Mesendoderm (in vitro differentiated cells): ENCODE data around the gene CCL15.
"Not testable (repeated sequence)": the region's sequence is repeated elsewhere in the genome, so short reads cannot be mapped to it uniquely, and the experiment has no call there.

Source experiments
- DNase-seq: peaks from one replicate; pipeline ENCODE4 v3.0.0; 2013
- H2AK5ac ChIP-seq: 2 replicates; pipeline ENCODE4 v1.6.1; 2013; ENCODE audit warnings: low read length, inconsistent platforms
- H2BK120ac ChIP-seq: 2 replicates; pipeline ENCODE4 v1.6.1; 2013; ENCODE audit warnings: low read depth, mild to moderate bottlenecking, low read length, moderate library complexity, mixed read lengths
- H2BK15ac ChIP-seq: replicated peaks from 2 replicates; pipeline ENCODE4 v1.6.1; 2013; ENCODE audit warnings: low read depth, mild to moderate bottlenecking, moderate library complexity
- H2BK5ac ChIP-seq: 2 replicates; pipeline ENCODE4 v1.6.1; 2013; ENCODE audit warnings: low read length, inconsistent platforms
- H3K18ac ChIP-seq: 2 replicates; pipeline ENCODE4 v1.6.1; 2013; ENCODE audit warnings: mild to moderate bottlenecking, low read length, mixed read lengths
- H3K23ac ChIP-seq: one replicate; pipeline ENCODE4 v1.6.1; 2013; ENCODE audit warnings: low read length
- H3K27ac ChIP-seq: 2 replicates; pipeline ENCODE4 v1.5.1; 2013; ENCODE audit warnings: low read depth, mild to moderate bottlenecking, inconsistent platforms, low read length, moderate library complexity
- H3K27me3 ChIP-seq: 2 replicates; pipeline ENCODE4 v1.6.1; 2013; ENCODE audit warnings: low read length, control low read depth, mild to moderate bottlenecking, inconsistent platforms; ENCODE audit not compliant: insufficient read depth, poor library complexity
- H3K36me3 ChIP-seq: 2 replicates; pipeline ENCODE4 v1.6.1; 2013; ENCODE audit warnings: low read length, inconsistent platforms; ENCODE audit not compliant: control insufficient read depth, insufficient read depth
- H3K4ac ChIP-seq: one replicate; pipeline ENCODE4 v1.6.1; 2013; ENCODE audit warnings: low read depth, mild to moderate bottlenecking, low read length, moderate library complexity
- H3K4me1 ChIP-seq: 2 replicates; pipeline ENCODE4 v1.6.1; 2013; ENCODE audit warnings: low read depth, low read length, inconsistent platforms; ENCODE audit not compliant: control insufficient read depth
- H3K4me2 ChIP-seq: 2 replicates; pipeline ENCODE4 v1.6.1; 2013; ENCODE audit warnings: low read length
- H3K4me3 ChIP-seq: 2 replicates; pipeline ENCODE4 v1.5.1; 2013; ENCODE audit warnings: mild to moderate bottlenecking, low read length
- H3K56ac ChIP-seq: one replicate; pipeline ENCODE4 v1.6.1; 2013; ENCODE audit warnings: low read length
- H3K79me1 ChIP-seq: 2 replicates; pipeline ENCODE4 v1.6.1; 2013; ENCODE audit warnings: low read length, inconsistent platforms
- H3K79me2 ChIP-seq: 2 replicates; pipeline ENCODE4 v1.6.1; 2013; ENCODE audit warnings: mild to moderate bottlenecking, low read length; ENCODE audit not compliant: control insufficient read depth, insufficient read depth
- H3K9ac ChIP-seq: 2 replicates; pipeline ENCODE4 v1.6.1; 2013; ENCODE audit warnings: low read length, inconsistent platforms
- H4K5ac ChIP-seq: one replicate; pipeline ENCODE4 v1.6.1; 2013; ENCODE audit warnings: low read length
- H4K8ac ChIP-seq: one replicate; pipeline ENCODE4 v1.6.1; 2013; ENCODE audit warnings: low read depth, mild to moderate bottlenecking, control low read depth, low read length, moderate library complexity
- WGBS: extraction: QIAGEN DNeasy Blood & Tissue Kit; methylation state at CpG from one replicate; pipeline ENCODE4 v1.1.7; 2013; ENCODE audit warnings: low lambda C conversion rate, missing lambda C conversion rate; ENCODE audit not compliant: insufficient coverage; ENCODE audit errors: extremely low coverage; 5-methylcytosine and 5-hydroxymethylcytosine counted together

CCL15 gene

DNA sequence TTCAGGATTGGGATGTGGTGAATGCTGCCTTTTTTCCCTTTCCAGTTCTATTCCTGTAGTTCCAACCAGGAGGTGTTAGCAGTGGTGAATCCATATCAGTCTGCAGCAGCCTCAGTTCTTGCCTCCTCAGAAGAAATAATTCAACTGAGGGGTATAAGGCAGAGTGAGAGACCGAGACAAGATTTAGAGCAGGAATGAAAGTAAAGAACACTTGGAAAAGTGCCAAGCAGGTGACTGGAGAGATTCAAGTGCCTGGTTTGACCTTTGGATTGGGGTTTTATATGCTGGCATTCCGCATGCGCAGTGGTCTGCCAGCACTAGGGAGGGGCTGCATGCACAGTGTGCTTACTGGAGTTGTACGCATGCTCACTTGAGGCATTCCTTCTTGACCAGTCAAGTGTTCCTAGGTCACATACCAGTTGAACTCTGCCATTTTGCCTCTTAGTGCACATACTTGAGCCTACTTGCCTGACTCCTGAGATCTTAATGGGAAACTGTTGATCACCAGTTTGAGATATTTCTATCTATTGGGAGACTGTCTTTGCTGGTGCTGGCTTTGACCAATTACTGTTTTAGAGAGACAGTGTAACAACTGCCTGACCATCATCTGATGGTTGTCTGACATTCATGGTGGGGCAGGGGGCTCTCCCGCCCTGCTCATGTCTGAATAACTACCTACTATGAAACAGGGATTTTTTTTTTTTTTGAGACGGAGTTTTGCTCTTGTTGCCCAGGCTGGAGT is 680 bp upstream of the CCL15 start:
- Histone ChIP-seq H3K4ac (no peak overlapping the region), H3K23ac (no peak overlapping the region), H3K4me2 (no peak overlapping the region), H3K27me3 (no peaks in the 10 kb centered on the region), H3K9ac (no peak overlapping the region), H3K4me1 (no peaks in the 10 kb centered on the region), H3K79me2 (no peaks in the 10 kb centered on the region), H4K8ac (no peak overlapping the region), H3K27ac (no peak overlapping the region), H2BK120ac (no peak overlapping the region), H3K79me1 (no peaks in the 10 kb centered on the region), H2AK5ac (no peak overlapping the region), H2BK5ac (no peak overlapping the region), H4K5ac (no peak overlapping the region), H3K4me3 (no peak overlapping the region), H3K18ac (no peak overlapping the region), H3K36me3 (no peaks in the 10 kb centered on the region), H3K56ac (no peak overlapping the region), H2BK15ac (no peak overlapping the region)
- WGBS = no CpG with 5 or more reads among the region's 6 CpGs
- DNase-seq = no peak

DNA sequence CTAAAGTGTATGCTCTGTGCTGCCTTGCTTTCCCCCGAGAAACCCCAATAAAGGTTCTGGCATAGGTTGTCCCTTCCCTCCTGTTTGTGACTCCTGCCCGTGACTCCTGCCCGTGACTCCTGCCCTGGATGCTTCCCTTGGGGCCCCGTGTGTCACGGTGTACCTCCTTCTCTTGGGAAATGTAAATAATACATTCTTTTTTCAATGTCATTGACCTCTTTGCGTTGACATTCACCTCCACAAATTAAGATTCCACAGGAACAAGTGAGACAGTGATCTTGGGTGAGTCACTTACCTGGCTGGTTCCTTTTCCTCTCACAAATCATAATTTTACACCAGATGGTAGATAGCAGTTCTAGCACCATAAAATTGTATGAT is 632 bp downstream of the CCL15 start:
- H3K56ac ChIP-seq = no peak overlapping the region
- no peak overlapping the region for H3K9ac ChIP-seq
- no peaks in the 10 kb centered on the region for H3K4me1 ChIP-seq
- no peaks in the 10 kb centered on the region for H3K36me3 ChIP-seq
- no peak overlapping the region for H2BK120ac ChIP-seq
- no peak overlapping the region for H3K27ac ChIP-seq
- H3K4me3 ChIP-seq = no peak overlapping the region
- no peak overlapping the region for H3K23ac ChIP-seq
- no peak overlapping the region for H2BK5ac ChIP-seq
- no peak overlapping the region for H2BK15ac ChIP-seq
- no peak overlapping the region for H4K8ac ChIP-seq
- no CpG with 5 or more reads among the region's 6 CpGs for WGBS
- no peaks in the 10 kb centered on the region for H3K27me3 ChIP-seq
- no peak overlapping the region for H3K18ac ChIP-seq
- no peak overlapping the region for H3K4ac ChIP-seq
- H3K4me2 ChIP-seq = no peak overlapping the region
- DNase-seq = no peak
- no peak overlapping the region for H2AK5ac ChIP-seq
- no peaks in the 10 kb centered on the region for H3K79me2 ChIP-seq
- no peak overlapping the region for H4K5ac ChIP-seq
- no peaks in the 10 kb centered on the region for H3K79me1 ChIP-seq

DNA sequence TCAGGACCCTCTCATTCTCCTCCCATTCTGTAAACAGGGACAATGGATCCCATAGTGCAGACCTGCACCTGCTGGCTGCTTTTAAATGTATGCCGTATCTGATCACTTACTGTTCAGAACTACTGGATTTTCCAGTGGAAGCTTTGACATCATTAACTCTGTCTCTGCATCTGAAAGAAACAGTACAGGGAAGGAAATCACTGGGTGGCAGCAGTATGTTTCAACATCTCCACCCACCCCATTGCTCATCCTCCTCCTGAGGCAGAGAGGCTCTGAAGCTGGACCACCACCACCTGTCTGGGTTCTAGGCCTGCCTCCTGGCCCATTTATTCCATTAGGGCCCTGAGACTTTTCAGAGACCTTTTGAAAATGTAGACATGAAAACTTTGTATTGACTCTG is 2.6 kb downstream of the CCL15 start:
- H2AK5ac ChIP-seq = no peak overlapping the region
- H2BK120ac ChIP-seq = no peak overlapping the region
- no peak overlapping the region for H2BK15ac ChIP-seq
- no peak overlapping the region for H2BK5ac ChIP-seq
- no peak overlapping the region for H4K5ac ChIP-seq
- no peak overlapping the region for H3K9ac ChIP-seq
- H3K4me2 ChIP-seq = no peak overlapping the region
- no peaks in the 10 kb centered on the region for H3K27me3 ChIP-seq
- H3K36me3 ChIP-seq = no peaks in the 10 kb centered on the region
- no peak overlapping the region for H3K18ac ChIP-seq
- no peak overlapping the region for H3K27ac ChIP-seq
- no peak overlapping the region for H3K4me3 ChIP-seq
- no CpG with 5 or more reads among the region's 1 CpG for WGBS
- H3K23ac ChIP-seq = no peak overlapping the region
- no peaks in the 10 kb centered on the region for H3K4me1 ChIP-seq
- H4K8ac ChIP-seq = no peak overlapping the region
- H3K4ac ChIP-seq = no peak overlapping the region
- no peaks in the 10 kb centered on the region for H3K79me1 ChIP-seq
- no peak for DNase-seq
- H3K79me2 ChIP-seq = no peaks in the 10 kb centered on the region
- H3K56ac ChIP-seq = no peak overlapping the region

GRCh38 chr17:35998018-35998545 is 3.3 kb downstream of the CCL15 start:
- Histone ChIP-seq H4K8ac (no peak overlapping the region), H3K9ac (no peak overlapping the region), H3K4ac (no peak overlapping the region), H2BK5ac (no peak overlapping the region), H3K18ac (no peak overlapping the region), H3K56ac (no peak overlapping the region), H3K27ac (no peak overlapping the region), H3K36me3 (no peaks in the 10 kb centered on the region), H3K4me2 (no peak overlapping the region), H2AK5ac (no peak overlapping the region), H3K27me3 (no peaks in the 10 kb centered on the region), H3K79me1 (no peaks in the 10 kb centered on the region), H3K4me1 (no peaks in the 10 kb centered on the region), H2BK15ac (no peak overlapping the region), H3K4me3 (no peak overlapping the region), H2BK120ac (no peak overlapping the region), H3K79me2 (no peaks in the 10 kb centered on the region), H4K5ac (no peak overlapping the region), H3K23ac (no peak overlapping the region)
- no CpG with 5 or more reads among the region's 11 CpGs for WGBS
- no peak for DNase-seq

DNA sequence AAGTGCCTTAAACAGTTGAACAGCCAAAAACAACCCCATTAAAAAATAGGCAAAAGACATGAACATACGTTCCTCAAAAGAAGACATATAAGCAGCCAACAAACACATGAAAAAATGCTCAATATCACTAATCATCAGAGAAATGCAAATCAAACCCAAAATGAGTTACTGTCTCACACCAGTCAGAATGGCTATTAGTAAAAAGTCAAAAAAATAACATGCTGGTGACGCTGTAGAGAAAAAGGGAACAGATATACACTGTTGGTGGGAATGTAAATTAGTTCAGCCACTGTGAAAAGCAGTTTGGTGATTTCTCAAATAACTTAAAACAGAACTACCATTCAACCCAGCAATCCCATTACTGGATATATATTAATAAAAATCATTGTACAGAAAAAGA is 6.0 kb downstream of the CCL15 start:
- not testable (repeated sequence) for H3K79me1 ChIP-seq, H3K9ac ChIP-seq, H3K79me2 ChIP-seq, H3K4me2 ChIP-seq, H3K27me3 ChIP-seq, H2BK15ac ChIP-seq, H2BK5ac ChIP-seq, H3K56ac ChIP-seq, H3K18ac ChIP-seq, H3K27ac ChIP-seq, H3K36me3 ChIP-seq, H4K5ac ChIP-seq, H4K8ac ChIP-seq, H3K4me3 ChIP-seq, DNase-seq, H3K4me1 ChIP-seq, H2AK5ac ChIP-seq, H2BK120ac ChIP-seq, H3K23ac ChIP-seq, H3K4ac ChIP-seq
- no CpG with 5 or more reads among the region's 2 CpGs for WGBS

DNA sequence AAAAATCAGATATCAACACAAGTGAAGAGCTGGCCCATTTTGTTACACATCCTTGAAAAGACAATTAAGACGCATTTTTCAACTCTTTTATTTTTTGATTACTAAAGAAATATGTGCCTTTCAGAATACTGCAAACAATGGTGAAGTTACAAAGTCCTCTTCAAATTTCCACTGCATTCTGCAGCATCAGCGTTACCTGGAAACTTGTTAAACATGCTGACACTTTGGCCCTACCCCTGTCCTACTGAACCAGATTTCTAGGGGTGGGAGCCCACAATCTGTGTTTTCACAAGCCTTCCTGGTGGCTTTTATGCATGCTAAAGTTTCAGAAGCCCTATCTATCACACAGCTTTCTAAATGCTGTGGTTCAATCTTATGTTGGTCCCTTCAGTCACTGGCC is 10.3 kb downstream of the CCL15 start:
- no peak overlapping the region for H3K4me3 ChIP-seq
- DNase-seq = no peak
- no peaks in the 10 kb centered on the region for H3K79me1 ChIP-seq
- H3K18ac ChIP-seq = no peak overlapping the region
- H2AK5ac ChIP-seq = no peak overlapping the region
- WGBS = no CpG with 5 or more reads among the region's 2 CpGs
- H4K5ac ChIP-seq = no peak overlapping the region
- no peaks in the 10 kb centered on the region for H3K36me3 ChIP-seq
- no peak overlapping the region for H2BK120ac ChIP-seq
- H3K79me2 ChIP-seq = no peaks in the 10 kb centered on the region
- no peak overlapping the region for H3K23ac ChIP-seq
- no peak overlapping the region for H3K27ac ChIP-seq
- no peaks in the 10 kb centered on the region for H3K27me3 ChIP-seq
- no peak overlapping the region for H3K56ac ChIP-seq
- H2BK5ac ChIP-seq = no peak overlapping the region
- no peak overlapping the region for H3K9ac ChIP-seq
- no peak overlapping the region for H3K4ac ChIP-seq
- H4K8ac ChIP-seq = no peak overlapping the region
- H2BK15ac ChIP-seq = no peak overlapping the region
- no peaks in the 10 kb centered on the region for H3K4me1 ChIP-seq
- H3K4me2 ChIP-seq = no peak overlapping the region
